ENCODE data around the gene B4GAT1.

B4GAT1 gene

GRCh38 chr11:66302656-66303055 is 44.8 kb downstream of the B4GAT1 start:
- no peak for DNase-seq (ENCODE audit: low spot score)

GRCh38 chr11:66299186-66299585 is 48.2 kb downstream of the B4GAT1 start:
- no peak for DNase-seq (ENCODE audit: low spot score)

- DNase-seq (ENCODE audit: low spot score) = no peak
Observed at GRCh38 chr11:66297610-66298009, 49.8 kb downstream of the B4GAT1 start.

All from AG20443 (cell line).